Stimulated activated CD4-positive, alpha-beta T cell treated with anti-CD3 and anti-CD28 coated beads, TNF-alpha, amount 100 ng/mL, for 24 hours (primary cell): ENCODE data around the gene ERLIN1.

Source experiments
- DNase-seq, 3 experiments: peaks; one replicate each; pipeline ENCODE4 v3.0.0-alpha.2; 2020; ENCODE audit warnings: low read depth in 3 of 3

ERLIN1 gene

GRCh38 chr10:100185364-100186252 is at the start of gene ERLIN1:
TSS of gene ERLIN1 (minus strand) at chr10:100186029. CDS start at chr10:100185626, 403 bp downstream.
- peak; percentile 88 to 95 (median 93) for DNase-seq

GRCh38 chr10:100232101-100232500 is 46.3 kb upstream of the ERLIN1 start:
- no peak for DNase-seq

- no peak for DNase-seq
Observed at GRCh38 chr10:100229819-100230422, 44.1 kb upstream of the ERLIN1 start.

GRCh38 chr10:100223879-100224278 is 38.0 kb upstream of the ERLIN1 start:
- no peak for DNase-seq

GRCh38 chr10:100222529-100222928 is 36.7 kb upstream of the ERLIN1 start:
- no peak for DNase-seq

GRCh38 chr10:100216006-100216405 is 30.2 kb upstream of the ERLIN1 start:
- no peak for DNase-seq

GRCh38 chr10:100209303-100209702 is 23.5 kb upstream of the ERLIN1 start:
- no peak for DNase-seq

- DNase-seq: no peak
Observed at GRCh38 chr10:100208276-100208675, 22.4 kb upstream of the ERLIN1 start.

- DNase-seq: no peak
Observed at GRCh38 chr10:100204370-100204769, 18.5 kb upstream of the ERLIN1 start.

GRCh38 chr10:100201549-100201948 is 15.7 kb upstream of the ERLIN1 start:
- DNase-seq: no peak

- DNase-seq: no peak
Observed at GRCh38 chr10:100194711-100195110, 8.9 kb upstream of the ERLIN1 start.

GRCh38 chr10:100192350-100192749 is 6.5 kb upstream of the ERLIN1 start:
- DNase-seq: no peak

- DNase-seq: peak in 2 of 3 experiments; percentile 13 to 35
Observed at GRCh38 chr10:100186253-100187212, 704 bp upstream of the ERLIN1 start.

GRCh38 chr10:100184840-100185239 is 989 bp downstream of the ERLIN1 start:
- DNase-seq: no peak

- no peak for DNase-seq
Observed at GRCh38 chr10:100184426-100184825, 1.4 kb downstream of the ERLIN1 start.

GRCh38 chr10:100183481-100183880 is 2.3 kb downstream of the ERLIN1 start:
- no peak for DNase-seq

GRCh38 chr10:100182908-100183307 is 2.9 kb downstream of the ERLIN1 start:
- DNase-seq: no peak

- DNase-seq: no peak
Observed at GRCh38 chr10:100182281-100182680, 3.5 kb downstream of the ERLIN1 start.

- DNase-seq: no peak
Observed at GRCh38 chr10:100175875-100176274, 10.0 kb downstream of the ERLIN1 start.

GRCh38 chr10:100174699-100175677 is 10.8 kb downstream of the ERLIN1 start:
- no peak for DNase-seq

- DNase-seq: no peak
Observed at GRCh38 chr10:100173035-100173434, 12.8 kb downstream of the ERLIN1 start.
